ENCODE data around the gene CFAP20DC. TPM values are rescaled to one million over a fixed set of nuclear protein-coding genes. Genes with fewer than 3 reads are reported as not detected.

Gene CFAP20DC
- total RNA-seq, 1 experiment from 2014 or later: 2.8 TPM

DNA sequence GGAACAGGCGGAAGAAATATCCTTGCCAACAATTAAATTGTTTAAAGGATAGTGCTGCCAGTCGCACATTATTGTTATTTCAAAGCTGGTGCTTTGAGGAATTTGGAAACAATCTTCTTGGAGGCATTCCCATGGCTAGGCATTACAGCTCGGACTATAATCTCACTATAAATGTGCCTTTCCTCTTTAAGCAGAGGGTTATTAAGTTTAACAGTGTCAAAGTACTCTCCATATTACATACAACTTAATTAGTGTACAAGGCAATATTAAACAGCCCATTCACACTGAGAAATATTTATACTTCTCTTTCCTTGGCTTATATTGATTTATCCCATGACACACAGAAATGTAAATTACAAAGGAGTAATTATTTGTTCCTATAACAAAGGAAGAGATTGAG is 329.3 kb downstream of the CFAP20DC start:
- H3K27me3 Mint-ChIP-seq (ENCODE audit: insufficient read depth, unreplicated experiment): no peaks in the 10 kb centered on the region
- Histone ChIP-seq H3K27me3 (replicated peaks; ENCODE audit: control insufficient read depth, insufficient read depth, low read length) (no peaks in the 10 kb centered on the region), H3K36me3 (ENCODE audit: control insufficient read depth, insufficient read depth, low read length) (no peaks in the 10 kb centered on the region), H3K4me1 (peaks cover 23% of the 10 kb centered on the region), H3K4me3 (ENCODE audit: low read depth, low read length) (no peak overlapping the region), H3K9me3 (no peaks in the 10 kb centered on the region)
- H3K9me3 Mint-ChIP-seq (ENCODE audit: unreplicated experiment): peaks cover 8% of the 10 kb centered on the region
- no peak overlapping the region for H3K4me3 Mint-ChIP-seq (ENCODE audit: unreplicated experiment)
- no peak for DNase-seq
- no peaks in the 10 kb centered on the region for H3K36me3 Mint-ChIP-seq (ENCODE audit: insufficient read depth, unreplicated experiment)
- CTCF ChIA-PET: no interaction called here
- H3K4me1 Mint-ChIP-seq (ENCODE audit: low read depth, unreplicated experiment): peaks cover 13% of the 10 kb centered on the region
- TF ChIP-seq, protein P1, sequence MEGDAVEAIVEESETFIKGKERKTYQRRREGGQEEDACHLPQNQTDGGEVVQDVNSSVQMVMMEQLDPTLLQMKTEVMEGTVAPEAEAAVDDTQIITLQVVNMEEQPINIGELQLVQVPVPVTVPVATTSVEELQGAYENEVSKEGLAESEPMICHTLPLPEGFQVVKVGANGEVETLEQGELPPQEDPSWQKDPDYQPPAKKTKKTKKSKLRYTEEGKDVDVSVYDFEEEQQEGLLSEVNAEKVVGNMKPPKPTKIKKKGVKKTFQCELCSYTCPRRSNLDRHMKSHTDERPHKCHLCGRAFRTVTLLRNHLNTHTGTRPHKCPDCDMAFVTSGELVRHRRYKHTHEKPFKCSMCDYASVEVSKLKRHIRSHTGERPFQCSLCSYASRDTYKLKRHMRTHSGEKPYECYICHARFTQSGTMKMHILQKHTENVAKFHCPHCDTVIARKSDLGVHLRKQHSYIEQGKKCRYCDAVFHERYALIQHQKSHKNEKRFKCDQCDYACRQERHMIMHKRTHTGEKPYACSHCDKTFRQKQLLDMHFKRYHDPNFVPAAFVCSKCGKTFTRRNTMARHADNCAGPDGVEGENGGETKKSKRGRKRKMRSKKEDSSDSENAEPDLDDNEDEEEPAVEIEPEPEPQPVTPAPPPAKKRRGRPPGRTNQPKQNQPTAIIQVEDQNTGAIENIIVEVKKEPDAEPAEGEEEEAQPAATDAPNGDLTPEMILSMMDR (IDR thresholded peaks at IDR 0.05; ENCODE audit: insufficient read depth in 1 of 2, low read depth in 1 of 2, low read length in 1 of 2, severe bottlenecking in 1 of 2, unreplicated experiment in 1 of 2): no peak
- POLR2A ChIA-PET: no interaction called here
- no TSS peak for BruUV-seq (replicated peaks)
- intact Hi-C loops (cut with micrococcal nuclease; ENCODE audit: unreplicated experiment): no loop called here
- H3K27ac Mint-ChIP-seq (ENCODE audit: unreplicated experiment): no peak overlapping the region

DNA sequence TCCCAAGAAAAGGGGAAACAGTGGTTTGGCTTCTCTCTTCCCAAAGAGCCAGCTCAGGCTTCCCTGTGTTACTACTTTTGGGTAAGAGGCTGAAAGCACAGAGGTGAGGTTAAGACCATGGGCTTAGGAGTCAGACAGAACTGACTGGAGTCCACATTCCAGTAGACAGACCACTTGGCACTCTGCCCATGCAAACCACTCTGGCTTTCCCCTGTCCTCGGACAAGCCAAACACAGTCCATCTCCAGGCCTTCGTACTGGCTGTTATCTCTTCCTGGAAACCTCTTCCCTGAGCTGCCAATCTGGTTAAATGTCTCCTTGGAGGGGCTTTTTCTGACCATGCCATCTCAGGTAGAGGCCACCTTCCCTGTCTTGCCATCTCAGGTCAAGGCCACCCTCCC is 330.1 kb downstream of the CFAP20DC start:
- Mint-ChIP-seq H3K4me1 (ENCODE audit: low read depth, unreplicated experiment) (peaks cover 13% of the 10 kb centered on the region), H3K27ac (ENCODE audit: unreplicated experiment) (no peak overlapping the region), H3K4me3 (ENCODE audit: unreplicated experiment) (no peak overlapping the region), H3K36me3 (ENCODE audit: insufficient read depth, unreplicated experiment) (no peaks in the 10 kb centered on the region), H3K27me3 (ENCODE audit: insufficient read depth, unreplicated experiment) (no peaks in the 10 kb centered on the region), H3K9me3 (ENCODE audit: unreplicated experiment) (peaks cover 8% of the 10 kb centered on the region)
- H3K27me3 ChIP-seq (replicated peaks; ENCODE audit: control insufficient read depth, insufficient read depth, low read length): no peaks in the 10 kb centered on the region
- TF ChIP-seq, protein P1 (IDR thresholded peaks at IDR 0.05; ENCODE audit: insufficient read depth in 1 of 2, low read depth in 1 of 2, low read length in 1 of 2, severe bottlenecking in 1 of 2, unreplicated experiment in 1 of 2): no peak
- no peaks in the 10 kb centered on the region for H3K36me3 ChIP-seq (ENCODE audit: control insufficient read depth, insufficient read depth, low read length)
- H3K9me3 ChIP-seq: no peaks in the 10 kb centered on the region
- intact Hi-C loops (cut with micrococcal nuclease; ENCODE audit: unreplicated experiment): no loop called here
- CTCF ChIA-PET: no interaction called here
- no peak overlapping the region for H3K4me3 ChIP-seq (ENCODE audit: low read depth, low read length)
- no TSS peak for BruUV-seq (replicated peaks)
- peaks cover 18% of the 10 kb centered on the region for H3K4me1 ChIP-seq
- DNase-seq: no peak
- POLR2A ChIA-PET: no interaction called here

DNA sequence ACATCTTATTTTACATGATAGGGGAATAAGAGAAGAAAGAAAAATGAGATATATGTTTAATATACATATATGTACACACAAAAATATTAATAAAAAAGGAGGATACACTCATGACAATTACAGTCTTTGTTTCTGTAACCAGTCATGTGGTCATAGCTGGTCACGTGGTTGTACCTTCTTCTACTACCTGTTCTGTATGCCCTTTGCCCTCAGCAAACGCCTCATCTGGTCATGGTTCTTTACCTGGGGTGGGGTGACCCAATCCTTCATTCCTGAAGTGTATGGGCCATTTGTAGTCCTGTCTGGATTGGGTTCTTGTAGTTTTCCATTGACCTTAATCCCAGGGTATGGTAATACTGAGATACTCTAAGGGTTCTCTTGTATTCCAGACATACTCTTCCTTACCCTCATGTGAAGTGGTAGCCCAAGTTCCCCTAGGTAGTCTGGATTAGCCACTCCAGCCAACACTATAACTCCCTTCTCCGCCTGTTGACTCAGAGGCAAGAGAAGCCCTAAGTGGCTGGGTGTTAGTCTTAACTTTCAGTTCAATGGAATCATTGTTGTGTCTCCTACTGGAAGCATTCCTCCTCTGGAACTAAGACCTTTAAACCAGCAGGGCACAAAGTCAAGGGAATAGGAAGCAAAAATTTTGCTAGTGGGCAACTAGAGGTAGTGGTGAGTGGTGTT is 336.0 kb downstream of the CFAP20DC start:
- TF ChIP-seq, protein P1 (IDR thresholded peaks at IDR 0.05; ENCODE audit: insufficient read depth in 1 of 2, low read depth in 1 of 2, low read length in 1 of 2, severe bottlenecking in 1 of 2, unreplicated experiment in 1 of 2): no peak
- H3K4me1 ChIP-seq: no peaks in the 10 kb centered on the region
- Mint-ChIP-seq H3K27me3 (ENCODE audit: insufficient read depth, unreplicated experiment) (no peaks in the 10 kb centered on the region), H3K27ac (ENCODE audit: unreplicated experiment) (no peak overlapping the region), H3K36me3 (ENCODE audit: insufficient read depth, unreplicated experiment) (no peaks in the 10 kb centered on the region), H3K9me3 (ENCODE audit: unreplicated experiment) (no peaks in the 10 kb centered on the region), H3K4me1 (ENCODE audit: low read depth, unreplicated experiment) (no peaks in the 10 kb centered on the region), H3K4me3 (ENCODE audit: unreplicated experiment) (no peak overlapping the region)
- H3K9me3 ChIP-seq: no peaks in the 10 kb centered on the region
- BruUV-seq (replicated peaks): no TSS peak
- CTCF ChIA-PET: no interaction called here
- no peaks in the 10 kb centered on the region for H3K36me3 ChIP-seq (ENCODE audit: control insufficient read depth, insufficient read depth, low read length)
- H3K4me3 ChIP-seq (ENCODE audit: low read depth, low read length): no peak overlapping the region
- intact Hi-C loops (cut with micrococcal nuclease; ENCODE audit: unreplicated experiment): no loop called here
- DNase-seq: no peak
- no peaks in the 10 kb centered on the region for H3K27me3 ChIP-seq (replicated peaks; ENCODE audit: control insufficient read depth, insufficient read depth, low read length)
- POLR2A ChIA-PET: no interaction called here
